Dendritic cell treated with granulocyte-macrophage colony-stimulating factor and Interleukin-4, amounts not matched to agents 40 ng/mL and 50 ng/mL, for 4 days (primary cell): ENCODE measurements around the gene GET3.
"Not testable (repeated sequence)": the region's sequence is repeated elsewhere in the genome, so short reads cannot be mapped to it uniquely, and the experiment has no call there.

Experiments used
- H3K27ac Mint-ChIP-seq: one replicate; pipeline ENCODE4 v1.8.0; 2022; ENCODE audit warnings: mild to moderate bottlenecking, mixed read lengths
- H3K27me3 Mint-ChIP-seq: one replicate; pipeline ENCODE4 v1.8.0; 2022; ENCODE audit warnings: mild to moderate bottlenecking, mixed read lengths
- H3K36me3 Mint-ChIP-seq: one replicate; pipeline ENCODE4 v1.8.0; 2022; ENCODE audit warnings: low read depth, mixed read lengths
- H3K4me1 Mint-ChIP-seq: one replicate; pipeline ENCODE4 v1.8.0; 2022; ENCODE audit warnings: low read depth, mixed read lengths
- H3K4me3 Mint-ChIP-seq: one replicate; pipeline ENCODE4 v1.8.0; 2022; ENCODE audit warnings: mild to moderate bottlenecking, moderate library complexity, mixed read lengths
- H3K9me3 Mint-ChIP-seq: one replicate; pipeline ENCODE4 v1.8.0; 2022; ENCODE audit warnings: mixed read lengths
- intact Hi-C: fragments of 100-400 bp; cut with micrococcal nuclease; formaldehyde crosslinking; loops from one replicate; pipeline ENCODE4 v1.15.0; 2022

GET3 gene

DNA sequence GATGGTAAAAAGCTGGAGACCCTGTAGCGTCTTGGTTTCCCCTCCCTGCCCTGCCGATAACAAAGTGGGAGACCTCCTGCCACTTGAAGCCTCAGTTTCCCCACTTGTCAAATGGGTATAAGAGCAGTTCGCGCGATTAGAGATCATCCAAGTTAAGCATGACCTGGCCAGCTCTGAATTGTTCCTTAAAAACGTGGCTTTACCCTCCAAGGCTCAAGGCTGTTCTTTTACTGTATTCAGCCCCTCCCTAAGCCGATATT, 14.0 kb upstream of the GET3 start:
- no peaks in the 10 kb centered on the region for H3K9me3 Mint-ChIP-seq
- peaks cover 42% of the 10 kb centered on the region for H3K36me3 Mint-ChIP-seq
- H3K4me3 Mint-ChIP-seq: peak overlapping the region; percentile 90
- intact Hi-C loops: no loop called here
- H3K27me3 Mint-ChIP-seq: no peaks in the 10 kb centered on the region
- peak overlapping the region; percentile 83 for H3K27ac Mint-ChIP-seq
- peaks cover 50% of the 10 kb centered on the region for H3K4me1 Mint-ChIP-seq

DNA sequence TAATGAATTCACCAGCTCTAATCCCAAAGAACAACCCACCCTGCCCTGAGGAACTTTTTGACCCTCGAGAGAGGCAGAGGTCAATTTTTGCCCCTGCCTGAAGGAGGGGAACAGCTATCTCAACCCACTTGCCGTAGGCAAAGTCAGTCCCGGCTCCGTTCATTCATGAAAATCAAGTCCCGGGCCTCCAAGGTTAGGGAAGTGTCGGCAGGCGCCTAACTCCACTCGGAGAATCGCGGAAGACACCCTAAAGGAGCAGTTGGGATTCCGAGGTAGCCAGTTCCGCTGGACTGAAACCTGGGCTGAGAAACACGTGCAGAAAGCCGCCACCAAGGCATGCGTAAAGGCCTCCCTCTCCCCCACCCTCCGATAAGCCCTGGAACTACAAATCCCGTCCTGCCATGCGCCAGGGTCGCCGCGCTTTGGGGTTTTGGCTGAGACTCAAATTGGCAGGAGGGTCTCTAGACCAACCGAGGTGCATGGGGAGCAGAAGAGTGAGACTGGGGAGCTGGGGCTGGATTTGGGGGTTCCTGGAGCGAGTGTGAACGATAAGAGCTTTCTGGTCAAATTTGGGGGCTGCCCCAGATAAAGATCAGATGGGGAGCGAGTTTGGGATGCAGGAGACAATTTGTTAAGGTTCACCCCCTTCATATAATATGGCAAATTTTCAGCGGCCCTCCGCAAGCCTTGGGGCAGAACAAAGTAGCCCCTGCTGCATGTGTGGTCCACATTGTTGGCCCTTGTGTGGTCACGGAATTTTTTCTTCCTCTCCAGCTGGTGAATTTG, 13.5 kb upstream of the GET3 start, which contains the start of gene TNPO2:
Gene TNPO2, minus strand, starts transcription at position 292 of the 786 bp plus-strand sequence. CDS start 2,955 bp downstream, outside the sequence.
- peak within 1 kb of the TSS; percentile 83 for H3K27ac Mint-ChIP-seq
- intact Hi-C loops: no loop called here
- H3K36me3 Mint-ChIP-seq: peaks cover 42% of the 10 kb centered on the region

DNA sequence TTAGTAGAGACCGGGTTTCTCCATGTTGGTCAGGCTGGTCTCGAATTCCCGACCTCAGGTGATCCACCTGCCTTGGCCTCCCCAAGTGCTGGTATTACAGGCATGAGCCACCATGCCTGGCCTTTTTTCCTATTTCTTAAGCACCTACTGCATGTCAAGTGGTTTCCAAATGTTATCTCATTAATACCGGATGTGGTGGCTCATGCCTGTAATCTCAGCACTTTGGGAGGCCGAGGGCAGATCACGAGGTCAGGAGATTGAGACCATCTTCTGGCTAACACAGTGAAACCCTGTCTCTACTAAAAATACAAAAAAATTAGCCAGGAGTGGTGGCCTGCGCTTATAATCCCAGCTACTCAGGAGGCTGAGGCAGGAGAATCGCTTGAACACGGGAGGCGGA, 11.7 kb upstream of the GET3 start:
- H3K27ac Mint-ChIP-seq, H3K4me3 Mint-ChIP-seq, H3K9me3 Mint-ChIP-seq, intact Hi-C loops, H3K27me3 Mint-ChIP-seq: not testable (repeated sequence)
- Mint-ChIP-seq H3K36me3 (peaks cover 51% of the 10 kb centered on the region), H3K4me1 (peaks cover 45% of the 10 kb centered on the region)

More for the DNA sequence above, 13.5 kb upstream of the GET3 start, which contains the start of gene TNPO2:
- Mint-ChIP-seq H3K4me1 (peaks cover 46% of the 10 kb centered on the region), H3K9me3 (no peaks in the 10 kb centered on the region), H3K27me3 (no peaks in the 10 kb centered on the region), H3K4me3 (peak within 1 kb of the TSS; percentile 90)

DNA sequence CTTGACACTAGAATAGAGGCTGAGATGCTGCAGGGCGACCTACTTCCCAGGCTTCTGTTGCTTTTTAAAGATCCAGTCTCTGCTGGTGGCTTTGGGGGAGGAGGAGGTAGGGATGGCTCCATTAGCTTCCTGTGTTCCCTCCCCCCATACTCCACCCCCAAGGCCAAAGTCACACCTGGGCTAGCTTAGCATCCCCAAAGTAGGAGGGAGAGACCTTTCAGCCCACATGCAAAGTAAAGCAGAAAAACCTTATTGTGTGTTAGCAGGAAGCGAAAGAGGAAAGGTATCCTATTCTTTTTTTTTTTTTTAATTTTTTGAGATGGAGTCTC, 10.3 kb upstream of the GET3 start:
- Mint-ChIP-seq H3K4me1 (peaks cover 45% of the 10 kb centered on the region), H3K27ac (peak overlapping the region; percentile 32), H3K9me3 (no peaks in the 10 kb centered on the region), H3K36me3 (peaks cover 54% of the 10 kb centered on the region), H3K4me3 (no peak overlapping the region), H3K27me3 (no peaks in the 10 kb centered on the region)
- intact Hi-C loops: no loop called here

DNA sequence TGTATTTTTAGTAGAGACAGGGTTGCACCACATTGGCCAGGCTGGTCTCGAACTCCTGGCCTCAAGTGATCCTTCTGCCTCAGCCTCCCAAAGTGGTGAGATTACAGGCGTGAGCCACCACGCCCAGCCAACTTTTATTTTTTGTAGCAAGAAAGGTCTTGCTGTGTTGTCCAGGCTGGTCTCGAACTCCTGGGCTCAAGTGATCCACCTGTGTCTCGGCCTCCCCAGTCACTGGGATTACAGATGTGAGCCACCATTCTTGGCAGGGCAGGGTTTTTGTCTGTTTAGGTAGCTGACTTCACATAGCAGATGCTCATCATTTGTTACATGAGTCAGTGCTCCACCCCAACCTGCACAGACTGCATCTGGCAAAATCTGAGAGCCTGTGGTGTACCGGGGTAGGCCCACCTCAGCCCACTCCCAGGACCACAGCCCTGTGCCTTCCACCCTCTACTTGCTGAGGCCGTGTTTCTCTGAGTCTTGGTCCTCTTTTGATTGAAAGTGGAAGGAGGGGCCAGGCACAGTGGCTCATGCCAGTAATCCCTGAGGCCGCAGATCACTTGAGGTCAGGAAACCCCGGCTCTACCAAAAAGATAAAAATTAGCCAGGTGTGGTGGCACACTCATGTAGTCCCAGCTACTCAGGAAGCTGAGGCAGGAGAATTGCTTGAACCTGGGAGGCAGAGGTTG, 9.4 kb upstream of the GET3 start:
- peaks cover 49% of the 10 kb centered on the region for H3K4me1 Mint-ChIP-seq
- no peaks in the 10 kb centered on the region for H3K9me3 Mint-ChIP-seq
- no peaks in the 10 kb centered on the region for H3K27me3 Mint-ChIP-seq
- H3K27ac Mint-ChIP-seq: no peak overlapping the region
- H3K4me3 Mint-ChIP-seq: no peak overlapping the region
- intact Hi-C loops: no loop called here
- peaks cover 60% of the 10 kb centered on the region for H3K36me3 Mint-ChIP-seq

DNA sequence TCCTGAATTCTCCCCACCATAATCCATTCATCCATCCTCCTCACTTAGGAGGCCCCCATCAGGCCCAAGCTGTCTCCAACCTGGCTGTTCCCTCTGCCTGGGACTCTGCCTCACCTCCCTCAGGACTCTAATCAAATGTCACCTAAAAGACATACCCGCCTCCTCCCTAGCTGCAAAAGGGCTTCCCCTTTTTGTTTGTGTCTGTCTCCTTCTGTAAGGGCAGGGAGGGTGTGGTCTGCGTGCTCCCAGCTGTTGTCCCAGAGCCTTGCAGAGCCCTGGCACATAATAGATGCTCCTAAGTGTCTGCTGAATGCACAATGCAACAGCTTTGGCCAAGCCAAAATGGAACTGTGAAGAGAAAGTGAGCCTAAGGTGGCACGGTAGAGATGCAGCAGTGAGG, 7.2 kb upstream of the GET3 start:
- Mint-ChIP-seq H3K9me3 (no peaks in the 10 kb centered on the region), H3K27me3 (no peaks in the 10 kb centered on the region), H3K4me3 (no peak overlapping the region), H3K36me3 (peaks cover 78% of the 10 kb centered on the region), H3K4me1 (peaks cover 41% of the 10 kb centered on the region), H3K27ac (peak overlapping the region; percentile 24)
- intact Hi-C loops: no loop called here

DNA sequence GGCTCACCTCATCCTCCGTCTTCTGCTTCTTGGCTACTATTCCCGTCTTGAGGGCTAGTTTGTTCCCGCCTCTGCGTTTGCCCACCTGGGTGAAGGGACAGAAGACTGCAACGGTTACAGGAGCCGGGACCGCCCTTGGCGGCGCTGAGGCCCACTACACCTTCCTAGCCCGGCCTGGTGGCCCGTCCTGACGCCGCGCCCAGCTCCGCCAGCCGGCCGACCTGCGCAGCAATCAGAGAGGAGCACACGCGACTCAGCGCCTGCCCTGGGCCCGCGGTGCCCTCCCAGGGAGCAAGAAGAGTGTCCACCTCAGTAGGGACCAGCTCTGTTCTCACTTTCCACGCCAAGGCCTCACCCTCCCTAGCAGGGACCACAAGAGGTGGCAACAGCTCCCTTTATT, 6.0 kb upstream of the GET3 start:
- intact Hi-C loops: no loop called here
- peaks cover 75% of the 10 kb centered on the region for H3K36me3 Mint-ChIP-seq
- no peaks in the 10 kb centered on the region for H3K9me3 Mint-ChIP-seq
- no peak overlapping the region for H3K4me3 Mint-ChIP-seq
- H3K4me1 Mint-ChIP-seq: peaks cover 41% of the 10 kb centered on the region
- H3K27me3 Mint-ChIP-seq: no peaks in the 10 kb centered on the region
- H3K27ac Mint-ChIP-seq: no peak overlapping the region

DNA sequence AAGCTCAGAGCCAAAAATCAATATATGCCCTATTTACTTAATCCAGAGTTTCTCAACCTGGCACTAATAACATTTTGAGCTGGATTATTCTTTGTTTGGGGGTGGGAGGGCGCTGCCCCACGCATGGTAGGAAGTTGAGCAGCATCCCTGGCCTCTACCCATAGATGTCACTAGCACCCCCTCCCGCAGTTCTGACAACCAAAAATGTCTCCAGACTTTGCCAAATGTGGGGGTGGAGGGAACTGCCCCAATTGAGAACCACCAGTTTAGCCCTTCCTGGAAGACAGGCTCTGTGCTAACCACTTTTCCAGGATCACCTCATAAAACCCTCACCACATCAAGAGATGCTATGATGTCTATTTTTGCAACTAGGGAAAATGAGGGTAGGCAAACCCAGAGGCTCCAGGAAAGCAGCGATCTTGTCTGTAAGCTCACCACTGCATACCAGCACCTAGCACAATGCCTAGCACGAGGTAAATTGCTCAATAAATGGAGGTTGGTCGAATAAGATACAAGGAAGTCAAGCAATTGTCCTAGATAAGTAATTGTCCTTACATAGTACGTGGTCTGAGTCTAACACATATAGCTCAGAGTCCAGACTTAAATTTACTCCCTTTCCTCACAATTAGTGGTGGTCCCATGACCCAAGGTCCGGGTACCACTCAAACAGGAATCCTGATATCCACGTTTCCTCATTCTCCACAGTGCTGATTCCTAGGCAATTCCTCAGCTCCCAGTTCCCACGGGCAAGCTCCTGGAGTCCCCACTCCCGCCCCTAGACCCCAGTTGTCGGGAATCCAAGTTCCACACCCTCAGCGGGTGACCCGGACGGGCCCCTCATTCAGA, 3.7 kb upstream of the GET3 start:
- peaks cover 62% of the 10 kb centered on the region for H3K4me1 Mint-ChIP-seq
- peak overlapping the region; percentile 98 for H3K27ac Mint-ChIP-seq
- intact Hi-C loops: loop anchor here (1.0 kb wide), 1 partner anchor 11 kb away; no protein-coding TSS in a partner anchor
- no peaks in the 10 kb centered on the region for H3K27me3 Mint-ChIP-seq
- peak overlapping the region; percentile 94 for H3K4me3 Mint-ChIP-seq
- peaks cover 73% of the 10 kb centered on the region for H3K36me3 Mint-ChIP-seq
- no peaks in the 10 kb centered on the region for H3K9me3 Mint-ChIP-seq

DNA sequence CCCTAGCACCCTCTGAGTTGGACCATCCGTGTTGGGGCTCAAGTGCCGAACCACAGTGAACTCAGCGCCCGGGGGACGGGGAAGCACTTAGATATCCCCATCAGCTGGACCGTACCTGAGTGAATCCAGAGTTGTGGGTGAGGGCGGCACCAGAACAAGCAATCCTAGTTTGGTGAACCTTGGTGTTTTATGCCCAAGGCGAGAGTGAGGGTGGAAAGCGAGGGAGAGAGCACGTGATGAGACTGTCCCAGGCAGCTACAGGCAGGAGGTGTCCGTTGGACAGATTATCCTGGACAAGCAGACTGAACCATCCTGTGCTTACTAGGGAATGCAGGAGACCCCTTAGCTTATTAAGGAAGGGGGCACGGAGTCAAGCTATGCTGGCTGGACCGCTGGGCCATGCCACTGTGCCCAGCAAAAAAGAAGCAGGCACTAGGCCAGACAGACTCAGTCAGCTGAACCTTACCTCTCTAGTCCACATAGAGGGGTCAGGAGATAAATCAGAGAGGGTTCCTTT, 596 bp downstream of the GET3 start:
- H3K36me3 Mint-ChIP-seq: peaks cover 73% of the 10 kb centered on the region
- no peaks in the 10 kb centered on the region for H3K9me3 Mint-ChIP-seq
- intact Hi-C loops: no loop called here
- H3K4me1 Mint-ChIP-seq: peaks cover 37% of the 10 kb centered on the region
- H3K27ac Mint-ChIP-seq: peak overlapping the region; percentile 92
- H3K27me3 Mint-ChIP-seq: no peaks in the 10 kb centered on the region
- peak overlapping the region; percentile 99 for H3K4me3 Mint-ChIP-seq

DNA sequence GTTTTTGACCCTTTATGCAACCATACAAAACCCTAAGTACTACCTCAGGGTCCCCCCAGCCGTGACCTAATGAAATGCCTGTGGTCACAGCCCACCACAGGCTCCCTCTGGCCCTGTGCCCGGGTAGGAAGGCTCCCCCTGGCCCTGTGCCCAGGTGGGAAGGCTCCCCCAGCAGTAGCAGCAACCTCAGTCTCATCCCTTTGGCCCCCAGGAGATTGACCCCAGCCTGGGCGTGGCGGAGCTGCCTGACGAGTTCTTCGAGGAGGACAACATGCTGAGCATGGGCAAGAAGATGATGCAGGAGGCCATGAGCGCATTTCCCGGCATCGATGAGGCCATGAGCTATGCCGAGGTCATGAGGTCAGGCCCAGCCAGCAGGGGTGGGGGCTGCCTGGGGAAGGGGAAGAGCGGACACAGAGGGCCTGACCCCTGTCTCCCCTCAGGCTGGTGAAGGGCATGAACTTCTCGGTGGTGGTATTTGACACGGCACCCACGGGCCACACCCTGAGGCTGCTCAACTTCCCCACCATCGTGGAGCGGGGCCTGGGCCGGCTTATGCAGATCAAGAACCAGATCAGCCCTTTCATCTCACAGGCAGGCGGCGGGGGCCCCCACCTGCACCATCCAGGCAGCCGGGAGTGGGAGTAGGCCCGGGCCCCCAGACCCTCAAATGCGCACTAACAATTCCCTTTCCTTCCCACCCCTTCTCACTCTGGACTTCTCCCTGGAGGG, 8.0 kb downstream of the GET3 start:
- H3K36me3 Mint-ChIP-seq: peaks cover 79% of the 10 kb centered on the region
- intact Hi-C loops: no loop called here
- peaks cover 12% of the 10 kb centered on the region for H3K9me3 Mint-ChIP-seq
- no peak overlapping the region for H3K4me3 Mint-ChIP-seq
- peaks cover 6% of the 10 kb centered on the region for H3K4me1 Mint-ChIP-seq
- H3K27me3 Mint-ChIP-seq: peaks cover 15% of the 10 kb centered on the region
- no peak overlapping the region for H3K27ac Mint-ChIP-seq

DNA sequence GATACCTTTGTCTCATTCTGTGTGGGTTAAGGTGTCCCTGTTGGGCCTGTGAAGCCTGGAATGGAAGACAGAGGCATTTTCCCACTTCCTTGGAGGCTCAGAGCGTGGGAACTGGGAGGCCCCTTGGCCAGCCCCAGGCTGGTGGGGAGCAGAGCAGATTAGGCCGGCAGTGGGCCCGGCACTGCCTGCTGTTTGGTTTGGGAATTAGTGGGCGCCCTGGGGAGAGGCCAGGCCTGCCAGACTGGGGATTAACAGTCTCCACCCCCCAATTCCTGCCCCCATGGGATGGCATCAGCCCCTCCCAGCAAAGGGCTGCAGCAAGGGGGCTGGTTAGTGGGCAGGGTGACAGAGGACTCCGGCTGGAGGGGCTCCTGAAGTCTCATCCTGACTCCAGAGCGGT, 11.2 kb downstream of the GET3 start:
- H3K9me3 Mint-ChIP-seq: peaks cover 12% of the 10 kb centered on the region
- H3K36me3 Mint-ChIP-seq: peaks cover 48% of the 10 kb centered on the region
- peaks cover 35% of the 10 kb centered on the region for H3K27me3 Mint-ChIP-seq
- no peak overlapping the region for H3K4me3 Mint-ChIP-seq
- no peak overlapping the region for H3K27ac Mint-ChIP-seq
- intact Hi-C loops: no loop called here
- H3K4me1 Mint-ChIP-seq: peaks cover 6% of the 10 kb centered on the region

DNA sequence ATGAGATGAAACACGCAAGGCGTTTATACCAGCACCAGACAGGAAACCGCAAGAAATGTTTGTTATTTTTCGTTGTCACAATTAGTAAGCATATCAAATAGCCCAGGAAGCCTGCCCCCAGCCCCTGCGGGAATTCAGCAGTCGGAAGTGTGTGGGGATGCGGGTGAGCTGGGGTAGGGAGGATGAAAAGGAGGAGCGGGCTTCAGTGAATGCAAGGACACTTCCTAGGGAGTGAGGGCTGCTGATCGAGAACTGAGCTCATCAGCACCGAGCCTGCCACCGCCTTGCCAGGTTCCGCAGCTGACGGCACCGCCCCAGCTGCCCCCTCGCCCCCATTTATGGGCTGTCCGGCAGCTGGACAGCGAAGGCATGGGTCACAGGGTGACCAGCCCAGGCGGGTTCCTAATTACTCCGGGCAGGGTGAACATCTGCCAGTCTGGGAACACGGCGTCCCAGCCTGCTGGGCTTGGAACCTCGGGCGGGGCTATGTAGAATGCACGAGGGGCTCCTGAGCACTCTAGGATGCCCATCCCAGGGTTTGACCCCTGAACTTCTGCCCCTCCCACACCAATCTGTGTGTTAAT, 12.7 kb downstream of the GET3 start:
- intact Hi-C loops: no loop called here
- no peak overlapping the region for H3K27ac Mint-ChIP-seq

DNA sequence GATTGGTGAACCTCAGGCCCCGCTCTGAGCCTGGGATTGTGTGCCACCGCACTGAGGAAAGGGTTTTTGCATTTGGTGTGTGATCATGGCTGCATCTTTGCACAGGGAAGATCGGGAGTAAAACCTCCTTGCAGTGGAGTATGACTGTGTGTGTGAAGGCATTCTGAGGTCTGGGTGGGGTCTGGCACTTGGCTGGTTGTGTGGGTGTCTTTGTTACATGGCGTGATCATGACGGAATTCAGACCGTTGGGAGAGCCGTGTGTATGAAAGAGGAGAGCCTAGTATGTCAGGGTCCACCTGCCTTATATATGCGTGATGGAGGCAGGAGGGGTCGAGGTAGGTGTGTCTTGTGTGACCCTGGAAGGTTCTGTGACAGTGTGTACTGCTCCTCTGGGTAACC, 13.6 kb downstream of the GET3 start:
- Mint-ChIP-seq H3K36me3 (peaks cover 27% of the 10 kb centered on the region), H3K27ac (no peak overlapping the region), H3K4me3 (no peak overlapping the region), H3K4me1 (no peaks in the 10 kb centered on the region), H3K27me3 (peaks cover 43% of the 10 kb centered on the region), H3K9me3 (peaks cover 12% of the 10 kb centered on the region)
- intact Hi-C loops: no loop called here

More for the DNA sequence above, 12.7 kb downstream of the GET3 start:
- peaks cover 35% of the 10 kb centered on the region for H3K36me3 Mint-ChIP-seq
- H3K4me1 Mint-ChIP-seq: peaks cover 6% of the 10 kb centered on the region
- H3K27me3 Mint-ChIP-seq: peaks cover 41% of the 10 kb centered on the region
- no peak overlapping the region for H3K4me3 Mint-ChIP-seq
- H3K9me3 Mint-ChIP-seq: peaks cover 12% of the 10 kb centered on the region
